Measurements from ENCODE around the gene KIZ. TPM values are rescaled to one million over a fixed set of nuclear protein-coding genes. Genes with fewer than 3 reads are reported as not detected.
A peak's percentile ranks its signal among the peaks of the same experiment; 100 is the strongest.

Gene KIZ, protein sequence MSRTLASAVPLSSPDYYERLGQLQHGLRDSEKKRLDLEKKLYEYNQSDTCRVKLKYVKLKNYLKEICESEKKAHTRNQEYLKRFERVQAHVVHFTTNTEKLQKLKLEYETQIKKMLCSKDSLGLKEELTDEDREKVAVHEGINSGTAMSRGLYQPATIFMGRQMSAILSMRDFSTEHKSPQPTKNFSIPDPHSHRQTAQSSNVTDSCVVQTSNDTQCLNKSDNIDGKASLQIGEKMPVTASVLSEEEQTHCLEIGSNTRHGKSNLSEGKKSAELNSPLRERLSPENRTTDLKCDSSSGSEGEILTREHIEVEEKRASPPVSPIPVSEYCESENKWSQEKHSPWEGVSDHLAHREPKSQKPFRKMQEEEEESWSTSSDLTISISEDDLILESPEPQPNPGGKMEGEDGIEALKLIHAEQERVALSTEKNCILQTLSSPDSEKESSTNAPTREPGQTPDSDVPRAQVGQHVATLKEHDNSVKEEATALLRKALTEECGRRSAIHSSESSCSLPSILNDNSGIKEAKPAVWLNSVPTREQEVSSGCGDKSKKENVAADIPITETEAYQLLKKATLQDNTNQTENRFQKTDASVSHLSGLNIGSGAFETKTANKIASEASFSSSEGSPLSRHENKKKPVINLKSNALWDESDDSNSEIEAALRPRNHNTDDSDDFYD
- 20.3 TPM for total RNA-seq
- long read RNA-seq, transcript KIZ-210 (13 exons, 2,130 nt) = major isoform, 20 of 46 reads
- long read RNA-seq, partial matches to known transcripts = 13 of 46 reads
- long read RNA-seq, other reads (novel, unspliced or antisense) = 11 of 46 reads

DNA sequence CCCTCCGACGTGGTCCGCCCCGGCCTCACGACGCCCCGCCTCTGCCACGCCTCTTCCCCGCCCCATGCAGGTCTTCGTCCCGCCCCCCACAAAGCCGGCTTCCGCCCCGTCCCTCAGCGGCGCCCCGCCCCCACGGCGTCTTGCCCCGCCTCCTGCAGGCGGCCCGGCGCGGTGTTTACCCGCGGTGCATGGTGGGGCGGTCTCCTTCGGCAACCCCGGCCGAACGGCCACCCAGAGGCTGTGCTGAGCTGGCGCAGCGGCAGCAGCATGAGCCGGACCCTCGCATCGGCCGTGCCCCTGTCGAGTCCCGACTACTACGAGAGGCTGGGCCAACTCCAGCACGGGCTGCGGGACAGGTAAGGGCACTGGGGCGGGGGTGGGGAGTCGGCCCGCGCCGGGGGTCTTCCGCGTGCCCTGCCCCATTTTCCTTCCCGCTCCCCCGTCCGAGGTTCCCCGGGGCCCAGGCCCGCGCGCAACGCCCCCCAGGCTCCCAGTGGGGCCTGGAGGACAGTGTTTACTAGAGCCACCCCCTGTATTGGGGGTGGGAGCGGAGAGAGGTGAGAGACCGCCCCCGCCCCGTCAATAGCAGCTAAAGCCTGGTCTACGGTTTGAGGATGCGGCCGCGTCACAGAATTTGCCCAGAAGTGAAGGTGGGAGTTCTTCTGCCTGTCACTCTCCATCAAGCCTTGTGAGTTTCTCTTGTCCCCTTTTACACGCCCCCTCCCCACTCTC, at the start of gene KIZ:
Gene KIZ, plus strand, starts transcription at position 234 of the 732 bp plus-strand sequence. Its CDS starts 34 bp downstream, at position 268.
- peak; percentile 99 for DNase-seq (ENCODE audit: low spot score)

DNA sequence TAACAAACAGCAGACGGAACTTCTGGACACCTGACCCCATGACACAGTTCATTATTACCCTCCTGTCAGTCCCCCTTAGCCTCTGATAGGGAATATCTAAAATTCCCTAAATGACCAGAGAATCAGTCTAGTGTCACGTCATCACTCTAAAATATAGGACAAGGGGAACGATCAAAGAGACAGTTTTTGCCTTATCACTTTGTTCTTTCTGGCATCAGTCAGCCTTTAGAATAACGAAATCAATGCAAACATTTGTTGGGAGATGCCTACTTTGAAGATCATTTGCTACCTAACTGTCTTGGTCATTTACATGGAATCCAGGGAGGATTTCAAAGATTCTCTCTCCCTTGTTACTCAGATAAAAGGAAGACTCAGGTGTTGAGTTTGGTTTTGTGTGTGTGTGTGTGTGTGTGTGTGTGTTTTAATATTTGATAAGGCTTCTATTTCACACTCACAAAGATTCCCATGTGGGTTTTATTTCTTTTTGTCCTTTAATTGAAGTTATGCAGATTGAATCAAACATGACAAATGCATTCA, 48.0 kb upstream of the KIZ start:
- DNase-seq (ENCODE audit: low spot score) = no peak

DNA sequence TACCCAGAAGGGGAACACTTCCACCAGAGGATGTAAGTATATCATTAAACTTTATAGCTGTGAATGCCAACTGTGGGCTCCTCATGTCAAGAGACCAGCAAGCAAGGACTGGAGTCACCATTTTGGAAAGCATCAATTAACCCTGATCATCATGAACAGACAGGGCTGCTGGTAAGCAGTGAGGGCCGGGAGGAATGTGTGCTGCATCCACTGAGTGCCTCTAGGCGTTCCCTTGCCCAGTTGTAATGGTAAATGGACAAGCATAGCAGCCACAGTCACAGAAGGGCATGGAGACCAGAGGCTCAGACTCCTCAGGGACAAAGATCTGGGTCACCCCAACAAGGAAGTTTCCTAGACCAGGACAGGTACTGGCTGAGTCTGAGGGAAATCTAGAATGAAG, 43.3 kb upstream of the KIZ start:
- DNase-seq (ENCODE audit: low spot score) = no peak

DNA sequence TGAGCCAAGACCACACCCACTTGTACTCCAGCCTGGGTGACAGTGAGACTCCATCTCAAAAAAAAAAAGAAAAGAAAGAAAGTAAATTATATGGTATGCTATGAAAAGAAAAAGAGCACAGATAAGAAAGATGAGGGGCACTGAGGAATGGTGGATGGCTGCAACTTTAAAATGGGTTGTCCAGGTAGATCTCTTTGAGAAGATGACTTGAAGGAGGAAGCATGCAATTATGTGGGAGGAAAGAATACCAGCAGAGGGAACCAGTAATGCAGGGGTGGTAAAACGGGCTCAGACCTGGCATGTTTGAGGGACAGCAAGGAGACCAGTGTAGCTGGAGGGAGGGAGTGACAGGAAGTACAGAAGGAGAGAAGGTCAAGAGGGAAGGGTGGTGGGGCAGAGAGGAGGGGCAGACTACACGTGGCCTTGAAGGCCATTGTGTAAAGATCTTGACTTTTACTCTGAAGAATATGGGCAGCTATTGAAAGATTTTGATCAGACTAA, 42.0 kb upstream of the KIZ start:
- no peak for DNase-seq (ENCODE audit: low spot score)

DNA sequence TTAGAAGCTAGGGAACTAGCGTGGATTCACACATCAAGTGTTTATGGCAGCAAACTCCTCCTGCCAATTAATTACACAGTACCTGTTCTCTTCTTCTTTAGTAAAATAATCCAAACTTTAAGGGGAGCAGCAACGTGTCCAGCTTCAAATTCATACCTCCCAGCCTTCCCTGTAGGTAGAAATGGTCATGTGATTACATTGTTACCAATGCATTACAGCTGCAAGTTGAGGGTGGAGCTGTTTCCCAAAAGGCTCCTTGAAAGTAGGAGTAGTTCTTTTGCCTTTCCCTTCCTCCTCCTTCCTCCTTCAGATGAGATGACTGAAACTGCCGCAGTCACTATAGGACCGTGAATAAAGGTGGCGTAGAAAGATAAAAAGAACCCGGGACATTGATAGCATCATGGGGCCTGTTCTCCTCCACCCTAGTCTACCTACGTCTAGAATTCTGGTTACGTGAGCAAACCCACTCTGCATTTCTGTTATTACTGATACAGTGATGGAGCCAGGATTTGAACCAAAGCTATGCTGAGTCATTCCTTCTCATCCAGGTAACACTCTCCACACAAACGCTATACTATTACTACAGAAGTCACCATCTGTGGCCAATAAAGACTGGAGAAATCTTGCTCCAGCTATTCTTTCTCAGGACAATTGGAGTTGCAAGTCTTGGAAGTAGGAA, 37.9 kb upstream of the KIZ start:
- no peak for DNase-seq (ENCODE audit: low spot score)

DNA sequence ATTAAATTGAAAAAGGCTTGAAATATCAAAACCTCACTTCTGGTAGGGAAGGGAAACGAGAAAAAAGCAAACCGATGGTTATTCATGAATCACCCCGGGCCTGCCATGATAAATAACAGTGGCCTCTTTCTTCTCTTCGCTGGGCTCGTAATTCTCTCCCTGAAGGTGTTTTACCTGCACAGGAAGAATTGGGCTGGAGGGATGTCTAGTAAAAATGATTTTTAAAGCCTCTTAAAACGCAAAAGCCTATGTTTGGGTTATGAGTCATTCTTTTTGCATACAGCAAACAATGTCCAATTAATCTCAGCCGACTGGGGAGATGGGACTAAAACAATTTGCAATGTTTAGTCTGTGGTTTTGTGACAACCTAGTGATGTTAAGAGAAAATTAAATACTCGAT, 36.5 kb upstream of the KIZ start:
- no peak for DNase-seq (ENCODE audit: low spot score)

DNA sequence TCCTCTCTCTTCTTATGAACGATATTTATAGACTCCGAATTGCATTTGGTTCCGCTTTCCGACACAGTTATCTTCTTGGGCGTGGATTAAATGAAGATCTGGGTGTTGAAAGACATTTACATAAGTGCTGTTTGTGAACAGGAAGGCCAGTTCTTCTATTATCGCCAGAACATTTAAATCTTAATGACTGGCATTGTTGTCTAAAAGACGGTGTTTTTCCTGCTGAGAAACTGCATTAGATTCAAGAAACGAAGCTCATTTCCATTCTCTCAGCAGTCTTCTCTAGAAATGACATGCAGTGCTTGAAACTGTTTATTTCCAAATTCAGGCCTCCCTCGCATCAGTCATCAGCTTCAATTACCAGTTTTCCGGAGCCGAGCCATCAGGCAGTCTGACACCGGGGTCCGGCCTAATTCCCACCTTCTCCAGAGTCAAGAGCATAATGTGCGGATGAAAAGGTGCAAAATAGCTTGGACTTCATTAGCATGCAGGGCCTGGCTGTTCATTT, 35.7 kb upstream of the KIZ start:
- no peak for DNase-seq (ENCODE audit: low spot score)

DNA sequence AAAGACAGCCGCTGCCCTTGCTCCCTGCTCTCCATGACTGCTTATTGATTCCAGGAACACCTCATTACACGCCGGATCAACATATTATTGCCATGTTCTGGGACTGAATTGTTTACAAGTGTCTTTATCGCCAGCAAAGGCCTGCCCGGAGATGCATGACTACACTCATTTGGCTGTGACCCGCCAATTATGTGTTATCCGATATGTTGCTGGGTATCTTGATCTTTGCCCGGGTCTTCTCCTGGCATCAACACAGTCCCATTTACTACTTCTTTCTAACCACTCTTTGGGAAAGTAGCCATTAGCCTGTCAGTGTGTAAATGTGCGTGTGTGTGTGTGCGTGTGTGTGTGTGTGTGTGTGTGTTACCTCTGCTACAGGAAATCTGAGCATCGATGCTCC, 35.2 kb upstream of the KIZ start:
- DNase-seq (ENCODE audit: low spot score) = no peak

DNA sequence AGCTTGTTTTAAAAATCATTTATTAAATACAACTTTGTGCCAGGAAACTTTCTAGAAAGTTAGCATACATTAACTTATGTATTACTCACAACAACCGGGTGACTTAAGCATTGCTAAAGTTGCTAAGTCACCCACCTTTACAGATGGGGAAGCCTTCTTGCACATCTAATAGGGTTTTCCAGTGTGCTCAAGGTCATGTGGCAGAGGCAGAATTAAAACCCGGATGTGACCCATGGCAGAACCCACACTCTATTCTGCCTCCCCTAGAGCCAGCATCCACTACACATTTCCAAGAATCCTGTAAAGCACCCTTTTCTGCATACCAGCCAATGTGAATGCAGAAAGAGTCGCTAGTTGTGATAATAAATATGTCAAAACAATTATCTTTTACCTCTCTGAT, 33.1 kb upstream of the KIZ start:
- DNase-seq (ENCODE audit: low spot score) = no peak

DNA sequence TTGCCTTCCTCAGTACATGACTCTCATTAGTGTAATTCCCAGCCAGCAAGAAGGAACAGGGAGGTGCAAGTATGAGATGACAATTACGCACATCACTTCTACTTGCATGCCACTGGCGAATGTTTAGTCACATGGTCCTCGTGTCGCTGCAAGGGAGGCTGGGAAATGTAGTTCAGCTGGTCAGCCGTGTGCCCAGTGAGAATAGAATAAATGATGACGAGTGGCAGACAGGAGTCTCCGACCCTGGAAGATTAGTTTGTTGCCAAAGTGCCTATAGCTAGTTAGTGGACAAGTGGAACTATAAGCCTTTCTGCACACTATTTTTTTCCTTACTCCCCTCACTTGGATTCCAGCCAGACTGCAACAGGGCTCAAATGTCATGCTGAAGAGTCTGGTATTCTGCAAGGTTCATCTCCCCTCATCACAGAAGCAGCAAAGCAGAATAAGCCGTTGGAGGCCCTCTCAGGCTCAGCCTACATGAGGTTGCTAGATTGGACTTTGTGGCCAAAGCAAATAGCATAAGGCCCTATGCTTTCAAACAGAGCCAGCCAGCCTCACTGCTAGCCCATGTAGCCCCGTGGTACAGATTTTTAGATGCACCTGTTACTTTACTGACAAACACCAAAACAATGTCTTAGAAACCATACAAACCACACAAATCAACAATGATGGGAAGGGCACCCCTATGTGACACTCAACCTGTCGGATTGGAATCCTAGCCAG, 29.4 kb upstream of the KIZ start:
- no peak for DNase-seq (ENCODE audit: low spot score)

DNA sequence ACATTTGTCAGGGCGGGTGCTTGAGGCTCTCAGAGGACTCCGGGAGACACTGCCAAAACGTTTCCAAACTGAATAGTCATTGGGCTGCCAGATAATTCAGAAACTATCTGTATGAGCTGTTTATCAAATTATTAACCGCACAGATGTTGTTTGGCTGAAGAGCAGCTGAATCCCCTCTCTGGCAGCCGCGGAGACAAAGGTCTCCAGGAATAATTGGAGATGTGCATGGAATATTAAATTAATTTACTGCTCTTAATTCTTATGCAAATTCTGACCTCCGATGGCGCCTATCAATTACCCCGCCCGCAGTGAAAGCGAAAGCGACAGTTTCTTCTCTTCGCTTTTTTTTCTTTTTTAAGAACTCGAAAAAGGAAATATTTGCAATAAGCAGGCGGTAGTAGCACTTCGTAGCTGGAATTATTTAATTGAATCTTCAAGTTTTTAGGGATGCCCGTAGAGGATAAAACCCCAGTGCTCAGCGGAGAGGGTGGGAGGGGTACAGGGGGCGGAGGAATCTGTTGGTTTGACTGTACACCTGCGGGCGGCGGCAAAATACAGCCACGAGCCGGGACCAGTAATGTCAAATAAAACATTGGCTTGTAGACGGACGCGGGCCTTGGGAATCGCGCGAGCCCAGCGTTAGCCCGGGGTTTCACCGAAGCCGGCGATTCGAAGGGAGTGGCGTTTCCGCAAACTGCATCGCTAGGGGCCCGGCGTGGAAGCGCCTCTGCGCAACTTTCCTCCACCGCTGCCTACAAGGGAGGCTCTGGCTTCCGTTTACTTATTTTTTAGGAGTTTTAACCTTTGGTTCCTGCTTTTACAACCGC, 25.9 kb upstream of the KIZ start:
- no peak for DNase-seq (ENCODE audit: low spot score)

DNA sequence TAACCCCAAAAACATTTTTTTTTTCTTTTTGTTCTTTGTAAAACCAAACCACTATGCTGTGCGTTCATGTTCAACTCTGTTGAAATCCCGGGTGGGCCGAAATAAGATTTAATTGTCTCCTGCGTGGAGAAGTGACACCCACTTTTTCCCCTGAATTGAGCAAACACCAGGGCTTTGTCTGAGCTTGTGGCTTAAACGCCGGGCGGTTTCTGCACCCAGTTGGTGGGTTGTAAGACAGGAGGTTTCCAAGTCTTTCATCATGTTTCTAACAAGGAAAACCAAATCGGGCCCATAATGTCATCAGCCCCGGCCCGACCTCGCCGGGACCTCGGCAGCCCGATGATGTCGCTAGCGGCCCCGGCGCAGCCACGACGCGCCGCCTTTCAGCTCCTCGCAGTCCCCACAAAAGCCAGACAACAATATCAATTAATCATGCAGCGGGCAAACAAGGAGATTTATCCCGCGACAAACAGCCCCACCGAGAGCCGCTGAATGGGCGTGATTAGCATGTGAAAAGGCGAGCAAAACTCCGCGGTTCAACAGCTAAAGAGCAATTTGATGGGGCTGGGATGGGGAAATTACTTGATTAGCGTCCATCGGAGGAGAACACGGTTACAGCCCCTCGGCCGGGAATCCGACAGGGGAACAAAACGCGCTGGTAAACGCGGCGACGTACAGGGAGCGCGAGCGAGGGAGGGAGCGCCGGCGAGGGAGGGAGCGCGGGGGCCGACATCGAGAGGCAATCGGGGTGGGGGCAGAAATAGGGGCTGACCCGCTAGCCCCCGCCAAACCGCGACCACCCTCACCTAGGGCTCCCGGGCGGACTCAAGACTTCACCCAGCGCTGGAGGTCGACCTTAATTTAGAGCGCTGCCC, 25.1 kb upstream of the KIZ start:
- no peak for DNase-seq (ENCODE audit: low spot score)

DNA sequence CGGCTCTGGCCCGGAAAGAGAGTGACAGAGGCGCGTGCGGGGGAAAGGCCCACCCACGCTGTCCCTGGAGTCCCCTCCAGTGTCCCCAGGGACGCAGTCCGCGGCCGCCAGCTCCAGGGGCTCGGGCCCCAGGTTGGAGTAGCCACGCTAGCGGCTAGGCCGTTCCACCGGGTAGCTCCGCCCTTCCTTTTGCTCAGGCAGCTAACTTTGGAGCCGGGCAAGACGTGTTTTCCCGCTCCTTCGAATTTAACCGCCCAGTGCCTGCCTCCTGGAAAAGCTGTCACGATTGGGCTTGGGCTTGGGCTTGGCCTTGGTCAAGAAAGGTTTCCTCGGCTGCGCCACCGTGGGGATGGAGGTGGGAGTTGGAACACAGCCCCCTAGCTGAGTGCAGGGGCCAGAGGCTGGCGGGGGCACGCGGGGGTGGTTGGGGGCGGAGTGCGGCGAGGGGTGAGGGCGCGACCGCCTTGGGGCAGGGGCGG, 24.4 kb upstream of the KIZ start:
- DNase-seq (ENCODE audit: low spot score) = no peak

DNA sequence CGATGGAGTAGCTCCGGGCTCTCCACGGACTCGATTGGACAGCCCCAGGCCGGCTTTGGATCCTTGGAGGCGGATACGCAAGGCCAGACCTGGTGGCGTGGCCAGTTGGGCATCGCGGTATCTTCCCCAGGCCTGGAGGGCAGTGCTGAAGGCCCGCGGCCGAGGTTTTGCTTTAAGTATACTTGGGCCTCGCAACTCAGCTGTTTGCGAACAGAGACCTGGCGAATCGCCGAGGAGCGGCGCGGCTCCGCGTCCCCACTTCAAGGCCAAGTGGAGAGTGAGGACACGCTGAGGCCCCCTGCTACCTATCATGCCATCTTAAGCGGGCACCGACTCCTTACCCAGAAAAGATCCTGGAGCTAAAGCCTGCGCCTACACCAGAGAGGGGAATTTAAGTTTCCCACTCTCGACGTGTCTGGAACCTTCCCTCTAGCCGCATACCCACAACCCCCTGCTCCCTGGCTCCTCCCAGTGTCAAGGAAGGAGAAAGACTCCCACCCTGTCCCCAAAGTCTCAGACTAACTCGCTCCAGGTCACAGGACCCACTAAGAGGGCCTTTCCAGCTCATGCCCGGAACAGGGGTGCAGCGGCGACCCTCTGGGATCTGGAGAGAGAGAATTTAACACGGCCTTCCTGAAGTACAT, 23.8 kb upstream of the KIZ start:
- no peak for DNase-seq (ENCODE audit: low spot score)

DNA sequence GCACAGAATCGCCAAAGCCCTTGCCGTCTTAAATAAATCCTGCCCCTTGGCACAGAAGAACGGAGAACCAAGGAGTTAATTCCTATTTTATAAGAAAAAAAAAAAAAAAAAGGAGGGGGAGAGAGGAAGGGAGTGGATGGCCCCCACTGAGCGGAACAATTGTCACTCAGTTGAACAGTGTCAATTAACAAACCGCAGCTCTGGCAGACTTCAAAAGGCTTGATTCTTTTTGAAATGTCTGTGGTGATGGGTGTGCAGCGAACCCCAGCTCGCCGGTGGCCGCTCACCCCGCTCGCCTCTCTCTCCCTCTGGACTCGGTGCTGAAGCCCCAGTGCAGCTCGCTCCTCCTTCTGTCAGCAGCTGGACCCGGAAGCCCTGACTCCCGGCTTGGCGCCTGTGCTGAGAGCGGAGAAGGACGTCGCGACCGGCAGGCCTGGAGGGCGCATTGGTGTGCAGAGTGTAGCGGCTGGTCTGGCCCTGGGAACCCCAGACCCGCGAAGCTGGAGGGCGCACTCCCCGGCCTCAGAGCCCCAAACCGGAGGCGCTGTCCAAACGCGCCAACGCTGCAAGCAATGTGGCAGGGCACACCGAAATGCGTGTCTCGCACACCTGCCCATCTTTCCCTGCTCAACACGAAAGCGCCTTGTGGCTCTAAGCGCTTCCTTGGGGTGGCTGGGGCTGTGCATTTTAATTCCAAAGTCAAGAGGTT, 23.1 kb upstream of the KIZ start:
- DNase-seq (ENCODE audit: low spot score) = no peak

DNA sequence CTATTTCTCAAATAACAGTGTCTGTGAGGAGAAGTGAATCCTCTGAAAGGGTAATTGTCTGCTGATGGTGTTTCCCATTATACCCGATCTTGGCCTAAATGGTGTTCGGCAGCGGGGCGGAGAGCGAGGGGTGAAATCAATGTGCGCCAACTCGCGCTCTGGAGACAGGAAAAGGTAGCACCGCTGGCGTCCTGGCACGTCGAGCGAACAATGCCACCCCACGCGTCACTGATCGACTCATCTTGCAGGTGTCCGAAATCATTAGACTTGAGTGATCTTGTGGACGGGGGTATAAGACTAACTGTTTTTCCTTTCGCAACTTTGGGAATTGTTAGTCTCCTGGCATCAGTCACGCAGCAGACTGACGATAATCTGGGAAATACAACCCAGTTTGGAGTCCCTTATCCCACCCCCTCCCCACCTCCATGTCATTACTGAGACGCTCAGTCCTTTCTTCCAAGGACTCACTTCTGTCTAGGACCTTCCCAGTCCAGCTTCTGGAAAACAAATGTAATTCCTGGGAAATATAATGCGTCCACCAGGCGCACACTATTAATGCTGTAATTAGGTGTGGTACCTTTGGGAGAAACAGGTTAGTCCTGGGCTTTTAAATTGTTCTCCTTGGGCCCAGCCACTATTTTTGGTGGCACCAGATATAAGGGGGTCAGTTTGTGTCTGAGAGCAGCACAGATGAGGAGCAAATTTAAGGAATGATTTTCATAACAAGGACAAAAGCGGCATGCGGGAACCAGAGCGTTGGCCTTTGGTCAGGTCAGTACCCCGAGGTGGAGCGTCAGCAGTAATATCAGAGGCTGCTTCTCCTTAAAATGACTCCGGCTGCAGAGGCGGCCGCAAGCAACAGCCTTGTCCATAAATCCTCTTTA, 22.1 kb upstream of the KIZ start:
- no peak for DNase-seq (ENCODE audit: low spot score)

Data from mesenteric fat pad (tissue), 1 donor.